GM19467 (cell line): ENCODE measurements around the gene SLC2A2.
A peak's percentile ranks its signal among the peaks of the same experiment; 100 is the strongest.

Experiments
- ATAC-seq: cut with Tn5 transposase; IDR thresholded peaks from one replicate; pipeline ENCODE4 v1.9.1; 2021; ENCODE audit warnings: mild to moderate bottlenecking, moderate library complexity; ENCODE audit not compliant: unreplicated experiment

Gene SLC2A2

GRCh38 chr3:171038342-171038741 is 11.8 kb upstream of the SLC2A2 start:
- no peak for ATAC-seq

GRCh38 chr3:171028779-171029232 is 2.3 kb upstream of the SLC2A2 start:
- ATAC-seq: no peak

GRCh38 chr3:171028025-171028778 is 1.7 kb upstream of the SLC2A2 start:
- ATAC-seq: peak; percentile 71

GRCh38 chr3:171023566-171023965 is 3.0 kb downstream of the SLC2A2 start:
- no peak for ATAC-seq

- no peak for ATAC-seq
These were observed 5.1 kb downstream of the SLC2A2 start for GRCh38 chr3:171021377-171021776.

GRCh38 chr3:171018156-171018935 is 8.2 kb downstream of the SLC2A2 start:
- ATAC-seq: no peak

- ATAC-seq: no peak
These were observed 12.4 kb downstream of the SLC2A2 start for GRCh38 chr3:171013822-171014748.

- ATAC-seq: no peak
These were observed 14.6 kb downstream of the SLC2A2 start for GRCh38 chr3:171011873-171012336.

- ATAC-seq: no peak
These were observed 15.2 kb downstream of the SLC2A2 start for GRCh38 chr3:171011109-171011872.

- no peak for ATAC-seq
These were observed 19.2 kb downstream of the SLC2A2 start for GRCh38 chr3:171007316-171007715.

- ATAC-seq: no peak
These were observed 20.9 kb downstream of the SLC2A2 start for GRCh38 chr3:171005648-171006047.

- no peak for ATAC-seq
These were observed 24.4 kb downstream of the SLC2A2 start for GRCh38 chr3:171001957-171002694.

- no peak for ATAC-seq
These were observed 25.1 kb downstream of the SLC2A2 start for GRCh38 chr3:171001250-171001893.

- ATAC-seq: no peak
These were observed 26.2 kb downstream of the SLC2A2 start for GRCh38 chr3:171000281-171000680.

- no peak for ATAC-seq
These were observed 26.7 kb downstream of the SLC2A2 start for GRCh38 chr3:170999737-171000242.

- no peak for ATAC-seq
These were observed 28.3 kb downstream of the SLC2A2 start for GRCh38 chr3:170997961-170998913.

- no peak for ATAC-seq
These were observed 33.7 kb downstream of the SLC2A2 start for GRCh38 chr3:170992854-170993253.

- no peak for ATAC-seq
These were observed 34.9 kb downstream of the SLC2A2 start for GRCh38 chr3:170991664-170992063.
